Measurements from ENCODE around the gene LDLRAD3.
"Not testable (repeated sequence)": the region's sequence is repeated elsewhere in the genome, so short reads cannot be mapped to it uniquely, and the experiment has no call there.

The LDLRAD3 gene

DNA sequence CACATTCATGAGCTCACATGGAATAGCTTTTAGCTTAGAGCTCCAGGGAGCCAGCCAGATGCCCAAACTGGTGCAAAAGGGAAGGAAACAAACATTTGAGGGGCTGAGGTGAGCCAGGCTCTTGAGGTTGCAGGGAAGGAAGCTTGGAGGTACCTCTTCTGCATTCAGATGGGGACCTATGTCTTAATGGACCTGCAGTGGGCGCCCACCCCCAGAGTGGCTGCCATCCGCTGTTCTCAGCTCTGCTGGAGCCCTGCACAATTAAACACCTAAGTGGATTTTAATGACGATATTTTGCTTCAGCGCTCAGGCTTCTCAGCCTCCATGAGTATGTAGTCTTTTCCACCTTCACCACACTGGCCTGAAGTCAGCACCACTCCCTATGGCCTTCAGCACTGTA, 100.8 kb downstream of the LDLRAD3 start:
- DNase-seq (ENCODE audit: extremely low read depth in 1 of 2, low read depth in 1 of 2), result no peak

DNA sequence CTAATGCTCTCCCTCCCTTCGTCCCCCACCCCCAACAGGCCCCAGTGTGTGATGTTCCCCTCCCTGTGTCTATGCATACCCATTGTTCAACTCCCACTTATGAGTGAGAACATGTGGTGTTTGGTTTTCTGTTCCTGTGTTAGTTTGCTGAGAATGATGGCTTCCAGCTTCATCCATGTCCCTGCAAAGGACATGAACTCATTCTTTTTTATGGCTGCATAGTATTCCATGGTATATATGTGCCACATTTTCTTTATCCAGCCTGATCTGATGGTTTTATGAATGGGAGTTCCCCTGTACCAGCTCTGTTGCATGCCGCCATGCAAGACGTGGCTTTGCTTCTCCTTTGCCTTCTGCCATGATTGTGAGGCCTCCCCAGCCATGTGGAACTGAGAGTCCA, 102.1 kb downstream of the LDLRAD3 start:
- DNase-seq (ENCODE audit: extremely low read depth in 1 of 2, low read depth in 1 of 2), result not testable (repeated sequence)

DNA sequence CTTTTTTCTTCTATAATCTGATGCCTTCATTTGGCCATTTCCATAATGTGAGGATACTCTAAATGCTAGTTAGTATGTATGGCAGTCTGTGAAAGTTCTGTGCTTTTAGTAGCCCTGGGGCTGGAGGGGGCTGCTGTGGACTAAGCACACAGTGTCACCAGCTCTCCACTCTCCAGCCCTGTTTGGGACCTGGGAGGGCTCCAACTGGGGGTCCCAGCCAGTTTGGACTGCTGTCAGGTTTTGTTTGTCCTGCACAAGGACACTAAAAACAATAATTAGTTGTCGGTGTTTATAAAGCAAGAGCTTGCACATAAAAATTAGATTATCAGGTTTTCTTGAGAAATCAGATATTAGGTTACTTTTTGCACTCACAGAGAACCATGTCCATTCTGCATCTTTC, 103.1 kb downstream of the LDLRAD3 start:
- DNase-seq (ENCODE audit: extremely low read depth in 1 of 2, low read depth in 1 of 2), result no peak

DNA sequence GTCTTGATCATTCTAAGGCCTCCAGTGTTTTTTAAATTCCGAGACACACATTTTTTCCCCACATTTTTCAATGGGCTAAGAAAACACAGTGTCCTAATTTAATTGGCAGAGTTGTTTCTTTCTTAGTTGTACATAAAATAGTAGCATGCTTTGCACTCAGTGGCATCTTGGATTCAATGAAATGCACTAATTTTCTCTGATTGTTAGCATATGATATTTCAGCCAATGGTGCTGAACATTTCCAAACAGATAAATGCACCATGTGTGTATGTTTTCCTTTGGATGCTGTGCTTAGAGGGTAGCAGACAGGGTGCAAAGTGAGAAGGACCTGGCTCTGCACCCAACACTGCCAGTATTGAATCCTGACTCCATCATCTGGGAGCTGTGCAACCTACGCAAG, 103.5 kb downstream of the LDLRAD3 start:
- no peak for DNase-seq (ENCODE audit: extremely low read depth in 1 of 2, low read depth in 1 of 2)

DNA sequence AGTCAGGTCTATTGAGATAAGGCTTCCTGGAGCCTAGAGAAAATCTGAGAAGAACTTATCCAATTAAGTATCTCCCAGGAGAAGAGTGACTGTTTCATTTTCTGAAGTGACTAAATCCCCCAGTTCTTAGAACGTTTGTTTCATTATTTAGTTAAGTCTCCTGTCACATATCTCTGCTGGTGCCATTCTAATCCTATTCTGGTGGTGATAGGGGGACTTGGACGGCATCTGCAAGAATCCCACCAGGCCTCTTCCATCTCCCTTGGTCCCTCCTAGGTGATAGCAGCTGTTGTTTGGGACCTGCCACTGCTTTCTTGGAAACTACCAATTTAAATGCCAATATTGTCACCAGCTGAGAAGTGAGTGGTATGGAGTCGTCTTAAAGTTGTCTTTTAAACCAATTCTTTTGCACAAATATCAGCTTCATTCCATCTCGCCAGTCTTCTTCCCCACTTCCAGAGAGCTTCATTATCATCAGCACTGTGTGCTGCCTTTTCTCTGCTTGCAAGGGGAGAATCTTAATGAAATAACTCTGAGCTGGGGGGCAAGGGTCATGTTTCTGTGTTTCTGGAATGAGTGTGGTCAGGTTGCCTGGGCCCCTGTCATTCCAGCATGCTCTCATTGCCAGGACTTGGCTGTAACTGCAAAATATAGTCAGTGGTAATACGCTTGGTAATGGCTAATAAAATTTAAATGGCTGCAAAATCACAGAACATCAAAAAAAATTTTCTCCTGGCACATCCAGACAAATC, 104.8 kb downstream of the LDLRAD3 start:
- DNase-seq (ENCODE audit: extremely low read depth in 1 of 2, low read depth in 1 of 2), result no peak

DNA sequence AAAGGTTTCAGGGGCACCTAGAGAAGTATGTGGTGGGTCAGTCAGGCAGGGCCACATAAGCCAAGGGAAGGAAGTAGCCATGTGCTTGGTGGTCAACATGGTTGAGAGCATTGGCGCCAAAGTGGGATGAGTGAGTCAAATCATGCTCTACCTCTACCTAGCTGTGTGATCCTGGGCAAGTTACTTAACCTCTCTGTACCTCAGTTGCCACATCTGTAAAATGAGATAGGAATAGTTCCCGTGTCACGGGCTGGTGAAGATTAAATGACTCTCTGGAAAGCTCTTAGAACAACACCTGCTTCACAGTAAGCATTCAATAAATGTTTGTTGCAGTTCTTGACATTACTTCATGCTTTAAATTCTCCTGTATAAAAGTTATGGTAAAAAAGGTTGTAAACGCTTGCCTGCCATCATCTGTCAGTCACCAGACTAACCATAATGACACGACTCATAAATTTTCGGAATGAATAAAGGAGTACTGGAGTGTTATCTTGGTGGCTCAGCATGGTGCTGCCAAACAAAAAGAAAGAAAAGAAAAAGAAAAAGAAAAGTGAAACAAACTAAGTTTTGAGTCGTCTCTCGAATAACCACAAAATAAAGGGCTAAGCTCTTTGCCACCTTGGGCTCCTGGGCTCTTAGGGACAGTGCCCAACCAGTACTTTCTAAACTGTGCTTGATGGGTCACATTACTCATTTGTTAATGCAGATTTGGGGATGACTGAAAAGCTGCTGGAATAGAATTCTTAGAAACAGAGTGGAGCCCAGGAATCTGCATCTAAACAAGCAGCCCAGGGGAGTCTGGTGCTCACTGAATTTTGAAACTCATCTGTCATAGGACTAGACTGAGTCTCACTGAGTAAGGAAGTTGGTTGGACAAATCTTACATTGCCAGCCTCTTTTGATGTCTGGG, 107.6 kb downstream of the LDLRAD3 start:
- DNase-seq (ENCODE audit: extremely low read depth in 1 of 2, low read depth in 1 of 2), result no peak

DNA sequence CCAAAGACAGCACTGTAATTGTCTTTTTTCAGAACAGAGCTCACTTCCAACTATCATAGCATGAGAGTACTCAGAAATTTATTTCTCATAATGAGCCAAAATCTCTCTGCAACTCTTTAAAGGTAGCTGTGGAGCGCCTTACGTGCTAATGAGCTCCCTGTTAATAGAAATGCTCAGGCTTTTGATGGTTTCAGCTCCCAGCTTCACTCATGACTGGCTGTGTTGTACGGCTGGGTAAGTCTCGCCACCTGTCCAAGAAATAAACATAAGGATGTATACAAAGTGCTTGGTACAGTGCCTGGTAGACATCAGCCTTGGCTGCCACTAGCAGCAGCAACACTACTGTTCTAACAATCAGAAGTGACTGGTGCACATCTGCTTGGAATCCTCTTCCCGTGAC, 109.4 kb downstream of the LDLRAD3 start:
- DNase-seq (ENCODE audit: extremely low read depth in 1 of 2, low read depth in 1 of 2), result no peak

DNA sequence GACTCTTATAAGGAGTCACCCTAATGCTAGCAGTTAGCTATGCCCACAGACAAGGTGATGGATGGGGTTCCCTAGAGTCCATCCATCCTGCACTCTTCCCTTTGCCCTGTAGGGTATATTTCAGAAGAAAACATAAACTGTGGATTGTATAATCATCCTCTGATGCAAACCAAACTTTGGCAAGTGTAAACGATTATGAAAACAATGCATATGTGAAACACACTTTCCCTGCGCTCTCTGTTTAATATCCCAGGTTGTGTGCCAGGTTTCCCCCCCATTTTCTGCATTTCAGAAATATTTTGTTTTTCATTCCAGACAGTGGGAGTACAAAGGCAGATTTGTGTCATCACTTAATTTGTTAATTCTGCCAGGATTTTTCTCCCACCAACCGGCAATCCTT, 110.0 kb downstream of the LDLRAD3 start:
- no peak for DNase-seq (ENCODE audit: extremely low read depth in 1 of 2, low read depth in 1 of 2)

DNA sequence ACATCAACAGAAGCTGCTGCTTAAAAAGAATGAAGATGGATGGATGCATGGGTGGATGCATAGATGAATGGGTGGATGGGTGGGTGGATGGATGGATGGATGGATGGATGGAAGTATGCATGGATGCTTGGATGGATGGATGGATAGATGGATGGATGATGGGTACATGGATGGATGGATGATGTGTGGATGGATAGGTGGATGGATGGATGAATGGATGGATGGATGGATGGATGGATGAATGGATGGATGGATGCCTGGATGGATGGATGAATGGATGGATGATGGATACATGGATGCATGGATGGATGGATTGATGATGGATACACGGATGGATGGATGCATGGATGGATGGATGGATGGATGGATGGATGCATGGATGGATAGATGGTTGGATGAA, 110.8 kb downstream of the LDLRAD3 start:
- no peak for DNase-seq (ENCODE audit: extremely low read depth in 1 of 2, low read depth in 1 of 2)

DNA sequence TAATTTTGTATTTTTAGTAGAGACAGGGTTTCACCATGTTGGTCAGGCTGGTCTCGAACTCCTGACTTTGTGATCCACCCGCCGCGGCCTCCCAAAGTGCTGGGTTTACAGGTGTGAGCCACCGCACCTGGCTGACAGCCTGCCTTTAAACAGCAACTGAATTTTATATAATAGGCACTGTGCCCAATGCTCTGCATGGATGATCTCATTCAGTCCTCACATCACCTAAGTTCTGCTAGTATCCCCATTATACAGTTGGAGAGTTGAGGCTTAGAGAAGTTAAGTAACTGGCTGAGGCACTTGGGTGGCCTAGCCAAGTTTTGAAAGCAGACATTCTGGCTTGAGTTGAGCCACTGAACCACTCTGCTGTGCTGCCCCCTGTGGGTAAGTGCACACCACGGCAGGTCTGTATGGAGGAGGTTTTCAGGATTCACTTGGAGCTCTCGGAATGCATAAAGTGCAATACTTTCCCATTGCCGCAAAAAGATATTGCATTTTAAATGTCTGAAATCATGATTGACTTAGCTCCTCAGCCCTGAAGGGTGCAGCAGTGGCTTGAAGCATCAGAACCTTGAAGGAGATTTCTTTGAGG, 112.4 kb downstream of the LDLRAD3 start:
- no peak for DNase-seq (ENCODE audit: extremely low read depth in 1 of 2, low read depth in 1 of 2)

DNA sequence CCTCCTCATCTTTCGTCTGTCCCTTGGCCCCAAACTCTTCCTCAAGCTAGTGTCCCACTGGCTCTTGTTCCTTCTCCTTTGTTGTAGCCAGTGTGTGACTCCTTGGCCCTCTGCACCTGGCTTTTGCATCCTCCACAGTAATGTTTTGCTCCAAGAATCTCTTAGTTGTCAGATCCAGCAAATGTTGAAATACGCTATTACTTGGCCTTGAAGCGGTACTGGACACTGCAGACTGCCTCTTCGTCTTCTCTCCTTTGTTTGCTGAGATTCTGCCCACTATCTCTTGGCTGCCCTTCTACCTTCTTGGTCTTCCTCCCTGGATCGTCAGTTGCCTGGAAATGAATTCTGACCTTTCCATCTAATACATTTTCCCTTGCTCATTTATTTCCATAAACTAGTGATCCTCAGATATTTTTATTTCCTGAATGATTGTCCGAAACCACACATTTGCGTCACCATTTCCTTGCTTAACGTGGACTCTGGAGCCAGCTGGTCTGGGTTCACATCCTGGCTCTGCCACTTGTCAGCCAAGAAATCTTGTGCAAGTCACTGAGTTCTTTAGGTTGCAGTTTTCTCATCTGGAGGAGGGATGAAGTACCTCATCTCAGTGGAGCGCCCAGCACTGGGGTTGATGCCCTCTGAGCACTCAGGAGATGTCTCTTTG, 113.6 kb downstream of the LDLRAD3 start:
- DNase-seq (ENCODE audit: extremely low read depth in 1 of 2, low read depth in 1 of 2), result no peak

DNA sequence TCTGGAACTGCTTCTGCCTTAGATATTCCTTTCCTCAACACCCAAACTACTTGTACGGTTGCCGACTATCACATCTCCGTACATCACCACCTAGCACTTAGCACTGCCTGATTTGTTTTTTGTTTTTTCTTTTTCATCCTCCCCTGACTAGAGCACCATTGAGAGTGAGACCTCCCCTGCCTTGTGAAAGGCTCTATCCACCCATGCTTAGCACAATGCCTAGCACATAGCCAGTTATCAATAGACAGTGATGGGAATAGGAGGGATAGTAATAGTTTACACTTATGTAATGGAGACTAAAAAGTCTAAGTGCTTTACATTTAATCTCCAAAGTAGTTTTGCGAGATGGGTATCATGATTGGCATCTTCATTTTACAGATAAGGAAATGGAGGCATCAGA, 115.8 kb downstream of the LDLRAD3 start:
- DNase-seq (ENCODE audit: extremely low read depth in 1 of 2, low read depth in 1 of 2), result no peak

DNA sequence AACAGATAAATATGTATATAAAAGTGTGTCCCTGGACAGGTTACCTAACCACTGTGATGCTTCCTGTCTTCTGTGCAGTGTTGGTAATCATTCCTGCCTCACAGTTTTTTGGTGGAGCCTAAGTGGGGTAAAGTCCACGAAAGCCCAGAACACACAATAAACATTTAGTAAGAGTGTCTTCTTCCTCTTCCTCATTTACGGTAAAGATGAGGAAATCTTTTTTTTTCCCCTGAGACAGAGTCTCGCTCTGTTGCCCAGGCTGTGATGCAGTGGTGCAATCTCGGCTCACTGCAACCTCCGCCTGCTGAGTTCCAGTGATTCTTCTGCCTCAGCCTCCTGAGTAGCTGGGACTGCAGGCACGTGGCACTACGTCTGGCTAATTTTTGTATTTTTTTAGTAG, 117.1 kb downstream of the LDLRAD3 start:
- DNase-seq (ENCODE audit: extremely low read depth in 1 of 2, low read depth in 1 of 2), result no peak

DNA sequence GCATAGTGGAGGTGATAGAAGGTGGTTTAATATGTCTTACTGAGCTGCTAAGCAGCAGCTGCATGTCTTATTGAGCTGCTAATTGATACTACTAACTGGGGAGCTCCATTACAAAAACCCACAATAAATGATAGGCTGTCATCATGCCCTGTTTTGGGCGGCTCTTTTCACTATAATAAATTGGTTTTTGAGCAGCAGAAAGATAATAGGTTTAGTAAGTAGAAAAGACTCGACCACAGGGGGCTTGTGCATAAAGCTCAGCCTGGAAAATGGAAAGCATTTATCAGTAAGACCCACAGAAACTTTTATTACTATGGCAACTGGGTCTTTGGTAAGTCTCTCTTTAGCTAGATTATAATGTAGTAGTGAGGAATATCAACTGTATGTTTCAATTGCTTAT, 117.6 kb downstream of the LDLRAD3 start:
- no peak for DNase-seq (ENCODE audit: extremely low read depth in 1 of 2, low read depth in 1 of 2)

DNA sequence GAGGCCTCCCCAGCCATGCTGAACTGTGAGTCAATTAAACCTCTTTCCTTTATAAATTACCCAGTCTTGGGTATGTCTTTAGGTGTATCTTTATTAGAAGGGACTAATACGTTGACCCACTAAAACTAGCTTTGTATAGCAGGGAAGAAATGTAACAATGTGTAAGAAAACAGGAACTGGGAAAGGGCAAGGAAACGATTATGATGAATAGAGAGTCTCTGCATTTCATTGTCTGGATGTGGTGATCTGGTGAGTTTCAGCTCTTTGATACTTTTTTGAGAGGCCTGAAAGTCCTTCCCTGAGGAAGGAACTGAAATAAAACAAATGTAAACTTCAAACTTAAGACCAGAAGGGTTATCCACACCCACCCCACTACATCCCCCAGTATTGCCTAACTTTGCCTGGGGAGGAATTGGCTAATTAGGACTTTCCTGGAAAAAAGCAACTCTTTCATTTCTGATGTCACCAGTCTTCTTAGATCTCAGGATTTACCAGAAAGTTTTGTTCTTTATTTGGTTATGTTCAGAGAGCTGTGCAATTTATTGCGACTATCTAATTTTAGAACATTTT, 119.0 kb downstream of the LDLRAD3 start:
- DNase-seq (ENCODE audit: extremely low read depth in 1 of 2, low read depth in 1 of 2), result no peak

DNA sequence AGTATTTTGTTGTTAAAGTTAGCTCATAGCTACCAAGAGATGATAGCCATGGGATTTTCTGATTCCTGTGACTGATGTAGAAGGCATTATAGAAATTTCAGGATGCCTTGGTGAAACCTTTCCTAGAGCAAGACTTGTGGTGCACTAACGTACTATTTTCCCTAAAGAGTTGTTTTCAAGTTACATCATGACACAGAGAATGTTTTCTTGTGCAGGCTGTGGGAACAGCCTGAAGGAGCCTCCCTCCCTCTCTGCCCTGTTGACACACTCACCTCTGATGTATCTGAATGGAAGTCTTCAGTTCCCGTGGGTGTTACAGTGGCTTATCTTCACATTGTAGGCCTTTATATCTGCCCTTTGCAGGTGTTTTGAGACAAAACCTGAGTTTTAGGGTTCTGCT, 121.6 kb downstream of the LDLRAD3 start:
- no peak for DNase-seq (ENCODE audit: extremely low read depth in 1 of 2, low read depth in 1 of 2)

DNA sequence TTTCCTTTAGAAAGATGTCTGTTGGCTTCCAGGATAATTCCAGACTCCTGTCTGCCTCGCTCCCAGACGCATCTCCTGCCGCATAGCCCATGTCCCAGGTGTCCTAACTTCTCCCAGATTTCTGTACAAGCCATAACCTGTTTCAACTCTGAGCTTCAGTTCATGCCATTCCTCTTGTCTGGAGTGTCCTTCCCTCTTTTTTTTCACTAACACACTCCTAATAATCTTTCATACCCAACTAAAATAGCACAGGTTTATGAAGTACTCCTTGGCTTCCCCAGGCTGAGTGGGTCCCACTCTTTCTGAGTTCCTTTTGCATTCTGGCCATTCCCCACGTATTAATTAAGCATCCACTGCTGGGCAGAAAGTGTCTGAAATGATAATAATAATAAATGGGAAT, 123.0 kb downstream of the LDLRAD3 start:
- DNase-seq (ENCODE audit: extremely low read depth in 1 of 2, low read depth in 1 of 2), result no peak

DNA sequence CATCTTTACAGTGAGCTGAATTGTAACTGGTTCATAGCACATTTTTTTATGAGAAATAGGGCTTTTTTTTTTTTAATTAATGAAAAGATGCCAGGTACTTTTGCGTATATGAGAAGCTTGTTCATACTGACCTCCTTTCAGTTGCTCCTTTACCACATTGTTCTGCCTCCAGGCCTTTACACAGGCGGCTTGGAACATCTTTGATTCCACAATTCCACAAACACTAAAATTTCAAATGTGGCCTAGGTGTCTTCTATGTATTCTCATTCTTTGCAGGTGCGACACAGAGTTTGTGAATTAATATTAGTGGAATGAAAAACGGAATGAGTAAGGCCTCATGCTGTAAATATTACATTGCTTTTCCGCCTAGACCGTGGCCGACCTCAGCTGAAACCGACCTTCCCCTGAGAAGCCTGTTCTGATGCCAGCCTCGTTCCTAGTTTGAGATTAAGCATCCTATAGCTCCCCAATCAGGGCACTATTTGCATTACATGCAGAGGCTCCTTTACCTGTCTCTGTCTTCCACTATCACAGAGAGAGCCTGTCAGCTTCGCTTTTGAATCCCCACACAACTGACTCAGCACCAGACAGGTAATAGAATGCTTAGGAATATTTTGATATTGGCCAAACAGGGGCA, 125.8 kb downstream of the LDLRAD3 start:
- no peak for DNase-seq (ENCODE audit: extremely low read depth in 1 of 2, low read depth in 1 of 2)

DNA sequence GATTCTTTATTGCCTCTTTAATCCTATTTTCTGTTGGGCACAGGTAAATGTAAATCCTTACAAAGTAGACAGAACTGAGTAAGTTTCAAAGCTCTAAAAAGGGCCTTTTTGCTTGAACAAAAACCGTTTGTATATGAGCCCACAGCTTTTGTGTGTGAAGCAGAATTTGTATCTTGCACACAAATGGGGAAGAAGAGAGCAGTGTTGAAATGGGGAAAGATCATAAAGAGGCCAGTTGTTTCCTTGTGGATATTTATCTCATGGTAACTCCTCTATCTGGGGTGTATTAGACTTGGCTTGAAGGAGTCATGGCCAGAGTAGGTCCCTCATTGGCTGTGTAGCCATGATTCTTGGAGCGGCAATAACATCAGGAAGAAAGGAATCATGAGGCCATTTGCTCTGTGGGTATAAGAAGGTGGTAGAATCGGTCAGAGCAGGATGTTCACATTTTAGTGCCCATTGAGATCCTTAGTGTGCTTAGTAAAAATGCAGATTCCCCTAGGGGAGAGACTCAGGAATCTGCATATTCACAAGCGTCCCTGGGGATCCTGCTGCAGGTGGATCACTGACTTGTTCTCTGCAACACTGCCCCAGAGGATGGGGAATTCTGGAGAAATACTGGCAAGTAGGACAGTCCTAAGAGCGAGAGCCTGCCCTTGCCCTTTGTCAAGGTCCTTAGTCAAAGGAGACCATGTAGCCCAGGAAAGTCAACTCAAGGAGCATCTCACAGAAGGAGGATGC, 126.5 kb downstream of the LDLRAD3 start:
- DNase-seq (ENCODE audit: extremely low read depth in 1 of 2, low read depth in 1 of 2), result no peak

DNA sequence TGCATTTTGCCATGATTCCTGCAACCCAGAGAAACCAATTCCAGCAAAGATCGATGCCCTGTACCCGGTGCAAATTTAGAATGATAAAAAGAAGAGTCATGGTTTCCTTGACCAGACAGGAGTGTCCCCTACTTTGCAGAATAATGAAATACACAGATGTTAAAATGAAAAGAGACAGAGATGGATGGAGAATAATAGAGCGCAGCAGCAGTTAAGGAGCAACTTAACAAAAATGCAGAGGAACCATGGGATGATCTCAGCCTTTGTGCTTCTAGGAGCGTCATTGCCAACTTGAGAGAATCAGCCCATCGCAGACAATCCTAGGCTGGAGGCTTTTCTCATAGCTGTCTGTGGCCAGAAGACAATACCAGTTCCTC, 127.1 kb downstream of the LDLRAD3 start:
- no peak for DNase-seq (ENCODE audit: extremely low read depth in 1 of 2, low read depth in 1 of 2)
